Calu3 (cell line): ENCODE measurements around the gene RPS6KA6. TPM values are rescaled to one million over a fixed set of nuclear protein-coding genes. Genes with fewer than 3 reads are reported as not detected.

Experiments used
- BruUV-seq: library from RNA; stranded (reverse); fragments of 400-500 nt; replicated peaks from 2 replicates; lab custom pipeline; 2021; lab: Mats Ljungman, UMichigan
- CTCF ChIA-PET: fragments of 300-600 bp; sonication (Branson Sonifier 250); formaldehyde crosslinking; loops from one replicate; lab custom pipeline; 2022; ENCODE audit warnings: antibody characterized with exemption; lab: Charles Lee
- DNase-seq: peaks from one replicate; pipeline ENCODE4 v3.0.0; 2022
- H3K27ac Mint-ChIP-seq: one replicate; pipeline ENCODE4 v1.8.0; 2022; ENCODE audit warnings: mixed read lengths; ENCODE audit not compliant: unreplicated experiment
- H3K27me3 Mint-ChIP-seq: one replicate; pipeline ENCODE4 v1.8.0; 2022; ENCODE audit warnings: mixed read lengths; ENCODE audit not compliant: unreplicated experiment
- H3K36me3 Mint-ChIP-seq: one replicate; pipeline ENCODE4 v1.8.0; 2022; ENCODE audit warnings: mild to moderate bottlenecking, moderate library complexity, mixed read lengths; ENCODE audit not compliant: insufficient read depth, unreplicated experiment
- H3K4me1 Mint-ChIP-seq: one replicate; pipeline ENCODE4 v1.8.0; 2022; ENCODE audit warnings: mild to moderate bottlenecking, low read depth, mixed read lengths; ENCODE audit not compliant: unreplicated experiment
- H3K4me3 Mint-ChIP-seq: one replicate; pipeline ENCODE4 v1.8.0; 2022; ENCODE audit warnings: mild to moderate bottlenecking, low read depth, moderate library complexity, mixed read lengths; ENCODE audit not compliant: unreplicated experiment
- H3K9me3 Mint-ChIP-seq: one replicate; pipeline ENCODE4 v1.8.0; 2022; ENCODE audit warnings: low read depth, mixed read lengths; ENCODE audit not compliant: unreplicated experiment
- intact Hi-C: fragments of 100-400 bp; cut with micrococcal nuclease; formaldehyde crosslinking; loops from one replicate; pipeline ENCODE4 v1.10.0; 2022; ENCODE audit not compliant: unreplicated experiment
- total RNA-seq: library from RNA; stranded (reverse); gene quantifications from 2 replicates; pipeline ENCODE4 v1.2.3, GENCODE V29; 2022
- TF ChIP-seq, protein P1 (sequence below): fragments of 200-600 bp; IDR thresholded peaks from one replicate; pipeline ENCODE4 v1.8.0; 2022; ENCODE audit warnings: antibody characterized with exemption; ENCODE audit not compliant: unreplicated experiment

Gene RPS6KA6
- total RNA-seq, 1 experiment from 2014 or later = 3.8 TPM

DNA sequence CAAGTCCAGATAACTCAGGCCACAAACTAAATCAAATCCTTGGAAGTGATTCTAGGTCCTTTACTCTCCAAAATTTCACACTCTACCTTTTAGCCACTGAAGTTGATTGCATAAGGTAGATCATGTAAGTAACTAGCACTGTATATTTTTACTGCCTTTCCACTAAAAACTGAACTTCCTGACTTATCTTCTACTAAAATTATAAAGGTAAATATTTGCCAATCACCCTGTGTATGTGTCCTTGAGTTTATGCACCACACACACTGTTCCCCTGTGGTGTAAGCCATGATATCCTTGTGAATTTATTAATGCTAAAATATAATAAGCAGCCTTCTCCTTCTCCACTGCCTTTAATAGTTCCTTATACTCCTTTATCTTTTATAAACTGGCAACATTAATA is 25.6 kb downstream of the RPS6KA6 start:
- BruUV-seq = no TSS peak
- TF ChIP-seq, protein P1, sequence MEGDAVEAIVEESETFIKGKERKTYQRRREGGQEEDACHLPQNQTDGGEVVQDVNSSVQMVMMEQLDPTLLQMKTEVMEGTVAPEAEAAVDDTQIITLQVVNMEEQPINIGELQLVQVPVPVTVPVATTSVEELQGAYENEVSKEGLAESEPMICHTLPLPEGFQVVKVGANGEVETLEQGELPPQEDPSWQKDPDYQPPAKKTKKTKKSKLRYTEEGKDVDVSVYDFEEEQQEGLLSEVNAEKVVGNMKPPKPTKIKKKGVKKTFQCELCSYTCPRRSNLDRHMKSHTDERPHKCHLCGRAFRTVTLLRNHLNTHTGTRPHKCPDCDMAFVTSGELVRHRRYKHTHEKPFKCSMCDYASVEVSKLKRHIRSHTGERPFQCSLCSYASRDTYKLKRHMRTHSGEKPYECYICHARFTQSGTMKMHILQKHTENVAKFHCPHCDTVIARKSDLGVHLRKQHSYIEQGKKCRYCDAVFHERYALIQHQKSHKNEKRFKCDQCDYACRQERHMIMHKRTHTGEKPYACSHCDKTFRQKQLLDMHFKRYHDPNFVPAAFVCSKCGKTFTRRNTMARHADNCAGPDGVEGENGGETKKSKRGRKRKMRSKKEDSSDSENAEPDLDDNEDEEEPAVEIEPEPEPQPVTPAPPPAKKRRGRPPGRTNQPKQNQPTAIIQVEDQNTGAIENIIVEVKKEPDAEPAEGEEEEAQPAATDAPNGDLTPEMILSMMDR = no peak
- Mint-ChIP-seq H3K9me3 (no peaks in the 10 kb centered on the region), H3K36me3 (no peaks in the 10 kb centered on the region), H3K4me1 (no peaks in the 10 kb centered on the region), H3K4me3 (no peak overlapping the region), H3K27me3 (no peaks in the 10 kb centered on the region), H3K27ac (no peak overlapping the region)
- no peak for DNase-seq
- intact Hi-C loops = no loop called here
- CTCF ChIA-PET = no interaction called here

DNA sequence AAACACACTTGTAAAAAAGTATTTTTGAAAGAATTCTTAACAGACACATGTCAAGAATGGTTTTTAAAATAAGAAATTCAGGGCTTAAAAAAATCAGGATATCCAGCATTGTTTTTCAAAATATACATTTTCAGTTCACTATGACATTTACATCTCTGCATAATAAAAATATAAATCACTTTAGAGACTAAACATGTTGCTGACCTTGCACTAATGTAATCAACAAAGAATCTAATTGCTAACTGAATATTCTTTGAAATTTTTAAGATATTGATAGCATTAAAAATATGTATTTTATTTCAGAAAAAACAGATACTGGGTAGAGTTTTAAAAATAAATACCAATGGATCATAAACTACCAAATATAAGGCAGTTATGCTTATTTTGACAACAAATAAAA is 26.4 kb downstream of the RPS6KA6 start:
- TF ChIP-seq, protein P1 = no peak
- Mint-ChIP-seq H3K36me3 (no peaks in the 10 kb centered on the region), H3K27me3 (no peaks in the 10 kb centered on the region), H3K27ac (no peak overlapping the region), H3K4me1 (no peaks in the 10 kb centered on the region), H3K9me3 (no peaks in the 10 kb centered on the region), H3K4me3 (no peak overlapping the region)
- CTCF ChIA-PET = no interaction called here
- intact Hi-C loops = no loop called here
- BruUV-seq = no TSS peak
- DNase-seq = no peak

DNA sequence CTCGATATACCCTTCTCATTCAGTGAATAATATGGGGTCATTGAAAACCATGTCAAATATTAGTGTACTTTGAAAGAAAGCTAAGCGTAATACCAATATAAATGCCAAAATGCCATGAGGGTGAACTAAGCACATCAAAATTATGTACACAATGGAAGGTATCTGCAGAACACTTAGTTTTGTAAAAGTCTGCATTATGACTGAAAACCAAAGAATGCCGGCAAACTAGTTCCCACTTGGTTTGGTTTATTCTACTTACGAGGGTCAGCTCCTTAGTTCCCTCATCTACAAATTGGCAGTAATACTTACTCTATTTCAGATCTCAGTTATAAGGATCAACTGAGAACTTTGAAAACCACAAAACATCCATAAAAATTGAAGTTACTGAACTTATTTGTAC is 27.3 kb downstream of the RPS6KA6 start:
- Mint-ChIP-seq H3K4me1 (no peaks in the 10 kb centered on the region), H3K27ac (no peak overlapping the region), H3K27me3 (no peaks in the 10 kb centered on the region), H3K36me3 (no peaks in the 10 kb centered on the region), H3K4me3 (no peak overlapping the region), H3K9me3 (no peaks in the 10 kb centered on the region)
- CTCF ChIA-PET = no interaction called here
- TF ChIP-seq, protein P1 = no peak
- no peak for DNase-seq
- intact Hi-C loops = no loop called here
- no TSS peak for BruUV-seq

DNA sequence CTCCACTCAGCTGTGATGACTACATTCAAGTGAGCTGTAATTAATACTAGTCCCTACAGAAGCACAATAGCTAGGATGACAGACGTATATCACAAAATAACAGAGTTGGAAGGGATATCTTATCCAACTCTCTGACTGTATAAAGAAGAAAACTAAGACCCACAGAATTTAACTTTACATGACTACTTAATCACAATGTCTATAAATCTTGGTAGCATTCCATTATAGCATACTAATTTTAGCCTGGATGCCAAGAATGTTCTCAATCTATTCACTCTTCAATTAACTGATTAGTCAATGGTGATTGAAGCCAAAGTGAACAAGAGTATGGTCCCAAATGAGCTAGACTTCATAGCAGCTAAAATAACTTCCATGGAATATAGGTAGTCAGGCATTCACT is 31.2 kb downstream of the RPS6KA6 start:
- Mint-ChIP-seq H3K4me1 (peaks cover 8% of the 10 kb centered on the region), H3K27me3 (no peaks in the 10 kb centered on the region), H3K27ac (no peak overlapping the region), H3K4me3 (no peak overlapping the region), H3K36me3 (no peaks in the 10 kb centered on the region), H3K9me3 (no peaks in the 10 kb centered on the region)
- CTCF ChIA-PET = no interaction called here
- intact Hi-C loops = no loop called here
- TF ChIP-seq, protein P1 = no peak
- no peak for DNase-seq
- BruUV-seq = no TSS peak
